ENCODE results near the gene DNAH7. TPM values are rescaled to one million over a fixed set of nuclear protein-coding genes. Genes with fewer than 3 reads are reported as not detected.
"Not testable (repeated sequence)": the region's sequence is repeated elsewhere in the genome, so short reads cannot be mapped to it uniquely, and the experiment has no call there.

Gene DNAH7
- total and polyA plus RNA-seq, 4 experiments from 2014 or later: not detected

DNA sequence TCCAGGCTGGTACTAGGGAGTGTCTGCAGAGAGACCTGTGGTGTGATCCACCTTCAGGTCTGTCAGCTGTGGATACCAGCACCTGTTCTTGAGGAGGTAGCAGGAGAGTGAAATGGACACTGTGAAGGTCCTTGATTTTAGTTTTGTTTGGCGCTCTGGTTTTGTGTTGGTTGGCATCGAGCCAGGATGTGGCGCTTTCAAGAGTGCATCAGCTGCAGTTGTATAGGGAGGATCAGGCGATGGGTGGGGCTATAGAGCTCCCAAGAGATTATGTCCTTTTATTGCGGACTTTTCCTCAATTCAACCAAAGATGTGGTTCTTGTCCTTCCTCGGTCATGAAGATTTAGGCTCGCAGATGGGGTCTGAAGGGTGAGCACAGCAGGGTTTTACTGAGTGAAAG, 374.1 kb downstream of the DNAH7 start:
- no peak for DNase-seq
- POLR2A ChIA-PET (ENCODE audit: partially characterized antibody): no interaction called here
- CTCF ChIA-PET (ENCODE audit: partially characterized antibody): interaction anchor here (1.0 kb wide), 1 partner anchor 27 kb away, joined by 3 read pairs; no protein-coding TSS in a partner anchor
- Histone ChIP-seq H3K27ac (ENCODE audit: low read depth, low read length) (no peak overlapping the region), H3K4me3 (ENCODE audit: low read length in 2 of 2) (no peak overlapping the region), H3K4me1 (ENCODE audit: insufficient read depth, low read length) (peaks cover 20% of the 10 kb centered on the region), H3K27me3 (ENCODE audit: insufficient read depth, low read length) (no peaks in the 10 kb centered on the region), H3K36me3 (ENCODE audit: insufficient read depth, low read length) (no peaks in the 10 kb centered on the region), H3K9me3 (ENCODE audit: control insufficient read depth in 1 of 2, low read length in 2 of 2) (no peaks in the 10 kb centered on the region)
- Mint-ChIP-seq H3K27ac (peak overlapping the region in 3 of 7 donors; percentile 1 to 83 (median 81)), H3K4me3 (peak overlapping the region in 2 of 8 donors; percentile 14 to 36), H3K9me3 (peaks cover 8 to 49% (median 23%) of the 10 kb centered on the region in 8 donors), H3K36me3 (peaks cover 69 to 89% of the 10 kb centered on the region in 2 donors), H3K4me1 (peaks cover 45 to 63% (median 58%) of the 10 kb centered on the region in 4 donors), H3K27me3 (no peaks in the 10 kb centered on the region)
- intact Hi-C loops (cut with micrococcal nuclease): no loop called here

DNA sequence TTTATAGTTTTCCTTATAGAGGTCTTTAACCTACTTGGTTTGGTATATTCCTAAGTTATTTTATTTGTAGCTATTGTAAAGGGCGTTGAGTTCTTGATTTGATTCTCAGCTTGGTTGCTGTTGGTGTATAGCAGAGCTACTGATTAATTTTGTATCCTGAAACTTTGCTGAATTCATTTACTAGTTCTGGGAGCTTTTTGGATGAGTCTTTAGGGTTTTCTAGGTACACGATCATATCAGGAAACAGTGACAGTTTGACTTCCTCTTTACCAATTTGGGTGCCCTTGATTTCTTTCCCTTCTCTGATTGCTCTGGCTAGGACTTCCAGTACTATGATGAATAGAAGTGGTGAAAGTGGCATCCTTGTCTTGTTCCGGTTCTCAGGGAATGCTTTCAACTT, 376.1 kb downstream of the DNAH7 start:
- H3K36me3 ChIP-seq (ENCODE audit: insufficient read depth, low read length); H3K27me3 Mint-ChIP-seq; H3K9me3 ChIP-seq (ENCODE audit: control insufficient read depth in 1 of 2, low read length in 2 of 2); H3K27ac ChIP-seq (ENCODE audit: low read depth, low read length); CTCF ChIA-PET (ENCODE audit: partially characterized antibody); intact Hi-C loops (cut with micrococcal nuclease); H3K27me3 ChIP-seq (ENCODE audit: insufficient read depth, low read length); H3K27ac Mint-ChIP-seq; POLR2A ChIA-PET (ENCODE audit: partially characterized antibody); DNase-seq; H3K4me3 ChIP-seq (ENCODE audit: low read length in 2 of 2): not testable (repeated sequence)
- peaks cover 15% of the 10 kb centered on the region for H3K4me1 ChIP-seq (ENCODE audit: insufficient read depth, low read length)
- Mint-ChIP-seq H3K4me1 (peaks cover 34 to 48% (median 45%) of the 10 kb centered on the region in 4 donors), H3K9me3 (peaks cover 6 to 30% (median 19%) of the 10 kb centered on the region in 8 donors), H3K4me3 (peak overlapping the region in 1 of 8 donors; percentile 15), H3K36me3 (peaks cover 59 to 72% of the 10 kb centered on the region in 2 donors)

Other genes with a start within 250 kb of the DNAH7 start
- 100 to 1,000 TPM; 234 to 243 TPM for gene STK17B, start 102.7 kb upstream of the DNAH7 start, total RNA-seq
- gene STK17B, start 102.7 kb upstream of the DNAH7 start, polyA plus RNA-seq: 10 to 100 TPM; 79.7 to 93.1 TPM